Measurements from ENCODE around the gene KIF2A.

GRCh38 chr5:62263401-62263800 is 42.6 kb upstream of the KIF2A start:
- TF ChIP-seq ZNF510 (tag by site-specific recombination; IDR thresholded peaks at IDR 0.05; ENCODE audit: insufficient replicate concordance) (no peak), ATF2 (tag by site-specific recombination; IDR thresholded peaks at IDR 0.05; ENCODE audit: low read depth) (no peak), CTCF (tag by site-specific recombination; IDR thresholded peaks at IDR 0.05) (no peak), ZNF777 (tag by site-specific recombination; IDR thresholded peaks at IDR 0.05; ENCODE audit: borderline replicate concordance) (no peak), ZNF169 (tag by site-specific recombination; IDR thresholded peaks at IDR 0.05) (no peak), ZNF175 (tag by site-specific recombination; IDR thresholded peaks at IDR 0.05) (no peak), ZNF155 (tag by site-specific recombination; IDR thresholded peaks at IDR 0.05) (no peak), ZNF624 (tag by site-specific recombination; IDR thresholded peaks at IDR 0.05) (no peak), ZNF404 (tag by site-specific recombination; IDR thresholded peaks at IDR 0.05) (no peak), PATZ1 (tag by site-specific recombination; IDR thresholded peaks at IDR 0.05) (no peak), ZBTB7A (tag by site-specific recombination; IDR thresholded peaks at IDR 0.05; ENCODE audit: low read depth) (no peak), ZNF785 (tag by site-specific recombination; IDR thresholded peaks at IDR 0.05) (no peak), ZFP41 (tag by site-specific recombination; IDR thresholded peaks at IDR 0.05; ENCODE audit: borderline replicate concordance) (no peak), TSHZ1 (tag by site-specific recombination; IDR thresholded peaks at IDR 0.05; ENCODE audit: borderline replicate concordance) (no peak)
